SKM-1 (cell line): ENCODE results near the gene SWAP70.
"Not testable (repeated sequence)": the region's sequence is repeated elsewhere in the genome, so short reads cannot be mapped to it uniquely, and the experiment has no call there.

Source experiments
- DNase-seq: peaks from one replicate; lab custom pipeline; 2025; ENCODE audit not compliant: unreplicated experiment; lab: John Stamatoyannopoulos, UW

SWAP70 gene

GRCh38 chr11:9689721-9690120 lies 25.8 kb downstream of the SWAP70 start:
- DNase-seq: no peak

GRCh38 chr11:9691865-9692264 lies 28.0 kb downstream of the SWAP70 start:
- peak; percentile 68 for DNase-seq

DNA sequence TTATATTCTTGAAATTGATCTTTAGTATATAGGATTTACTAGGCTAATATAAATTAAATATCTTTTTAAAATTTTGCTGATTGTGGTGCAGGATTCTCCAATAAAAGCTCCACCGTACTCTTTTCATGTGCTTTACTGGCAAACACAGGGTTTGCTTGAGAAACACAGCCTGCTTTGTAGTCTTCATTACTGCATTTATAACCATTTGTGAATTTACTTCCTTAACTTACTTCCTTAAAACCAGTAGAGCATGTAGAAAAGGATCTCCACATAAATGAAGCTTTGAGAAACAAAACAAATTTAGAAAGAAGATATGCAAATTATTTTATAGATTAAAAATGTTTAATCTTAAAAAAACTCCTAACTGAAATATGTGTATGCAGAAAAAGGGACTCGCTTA lies 28.8 kb downstream of the SWAP70 start:
- peak; percentile 49 for DNase-seq

- no peak for DNase-seq
These were observed 30.1 kb downstream of the SWAP70 start for GRCh38 chr11:9693801-9694553.

DNA sequence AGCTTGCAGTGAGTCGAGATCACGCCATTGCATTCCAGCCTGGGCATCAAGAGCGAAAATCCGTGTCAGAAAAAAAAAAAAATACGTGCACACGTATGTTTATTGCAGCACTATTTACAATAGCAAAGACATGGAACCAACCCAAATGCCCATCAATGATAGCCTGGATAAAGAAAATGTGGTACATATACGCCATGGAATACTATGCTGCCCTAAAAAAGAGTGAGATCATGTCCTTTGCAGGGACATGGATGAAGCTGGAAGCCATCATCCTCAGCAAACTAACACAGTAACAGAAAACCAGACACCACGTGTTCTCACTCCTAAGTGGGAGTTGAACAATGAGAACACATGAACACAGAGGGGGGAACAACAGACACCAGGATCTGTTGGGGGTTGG lies 31.4 kb downstream of the SWAP70 start:
- not testable (repeated sequence) for DNase-seq

DNA sequence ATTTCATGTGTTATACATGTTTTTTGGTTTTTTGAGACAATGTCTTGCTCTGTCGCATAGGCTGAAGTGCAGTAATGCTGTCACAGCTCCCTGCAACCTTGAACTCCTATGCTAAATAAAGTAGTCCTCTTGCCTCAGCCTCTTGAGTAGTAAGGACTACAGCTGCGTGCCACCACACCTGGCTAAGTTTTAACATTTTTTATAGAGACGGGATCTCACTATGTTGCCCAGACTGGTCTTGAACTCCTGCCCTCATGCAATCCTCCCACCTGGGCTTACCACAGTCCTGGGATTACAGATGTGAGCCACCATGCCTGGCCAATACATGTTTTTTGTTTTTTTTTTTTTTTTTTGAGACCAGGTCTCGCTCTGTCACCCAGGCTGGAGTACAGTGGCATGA lies 33.9 kb downstream of the SWAP70 start:
- DNase-seq: no peak

GRCh38 chr11:9700105-9700801 lies 36.4 kb downstream of the SWAP70 start:
- no peak for DNase-seq

- no peak for DNase-seq
These were observed 37.9 kb downstream of the SWAP70 start for GRCh38 chr11:9701799-9702198.

GRCh38 chr11:9703280-9703679 lies 39.4 kb downstream of the SWAP70 start:
- DNase-seq: no peak

DNA sequence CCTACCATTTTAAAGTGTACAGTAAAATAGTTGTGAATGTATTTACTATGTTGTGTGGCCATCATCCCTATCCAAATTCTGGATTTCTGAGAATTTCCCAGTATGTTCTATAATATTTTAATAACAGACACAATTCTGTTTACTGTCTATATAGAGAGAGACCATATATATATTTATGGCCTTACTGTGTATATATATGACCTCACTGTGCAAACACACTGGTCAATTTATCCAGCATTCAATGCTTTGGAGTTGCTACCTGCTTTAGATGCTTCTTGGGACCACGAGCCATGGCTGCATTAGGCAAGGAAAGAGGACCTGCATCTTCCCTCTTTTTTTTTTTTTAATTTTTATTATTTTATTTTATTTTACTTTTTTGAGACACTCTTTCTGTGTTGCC lies 40.2 kb downstream of the SWAP70 start:
- DNase-seq: no peak

DNA sequence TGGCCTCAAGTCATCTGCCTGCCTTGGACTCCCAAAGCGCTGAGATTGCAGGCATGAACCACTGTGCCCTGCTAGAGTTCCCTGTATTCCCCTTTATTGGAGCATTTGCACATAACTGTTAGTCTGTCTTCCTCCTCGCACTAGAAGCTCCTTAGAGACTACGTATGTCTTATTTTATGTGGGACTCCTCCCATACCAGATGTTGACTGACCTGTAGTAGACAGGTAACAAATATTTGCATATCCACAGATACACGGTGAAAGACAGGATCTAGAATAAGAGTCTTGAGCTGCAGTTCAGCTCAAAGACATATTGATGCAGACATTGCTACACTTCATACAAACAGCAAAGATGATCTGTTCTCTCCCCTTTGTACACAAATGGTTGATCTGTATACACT lies 40.7 kb downstream of the SWAP70 start:
- no peak for DNase-seq

GRCh38 chr11:9705361-9705760 lies 41.5 kb downstream of the SWAP70 start:
- not testable (repeated sequence) for DNase-seq

DNA sequence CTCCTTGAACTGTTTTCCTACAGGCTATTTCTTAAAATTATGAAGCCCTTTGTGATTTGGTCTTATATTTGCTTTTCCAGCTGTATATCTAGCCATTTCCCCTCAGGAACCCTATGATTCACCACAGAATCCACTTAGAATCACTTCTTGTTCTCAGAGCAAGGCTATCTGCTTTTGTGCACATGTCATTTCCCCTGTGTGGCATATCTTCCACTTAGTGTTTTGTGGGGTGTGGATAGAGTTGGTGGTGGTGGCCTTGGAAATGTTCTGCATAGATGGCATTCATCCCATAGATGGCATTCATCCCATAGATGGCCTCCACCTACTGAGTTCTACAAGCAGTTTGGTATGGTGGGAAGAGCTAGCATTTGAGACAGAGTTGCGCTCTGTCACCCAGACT lies 44.7 kb downstream of the SWAP70 start:
- DNase-seq: no peak

DNA sequence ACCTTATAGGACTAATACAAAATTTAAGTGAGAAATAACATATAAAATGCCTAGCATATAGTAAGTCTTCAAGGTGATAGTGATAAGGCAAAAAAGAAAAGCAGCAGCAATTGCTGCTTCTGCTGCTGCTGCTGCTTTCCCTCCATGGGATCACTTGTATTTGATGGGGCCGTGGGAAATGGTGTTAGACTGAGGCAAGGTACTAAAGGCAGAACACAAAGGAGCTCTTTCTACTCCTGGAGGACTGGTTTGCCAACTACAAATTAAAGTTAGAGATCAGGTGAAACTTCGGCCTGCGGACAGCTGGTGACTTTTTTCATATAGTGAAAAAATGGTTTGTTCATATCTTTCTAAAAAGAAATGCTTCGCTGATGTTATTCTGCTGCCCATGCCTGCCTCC lies 46.3 kb downstream of the SWAP70 start:
- no peak for DNase-seq

GRCh38 chr11:9710852-9711251 lies 47.0 kb downstream of the SWAP70 start:
- DNase-seq: no peak

GRCh38 chr11:9711454-9712307 lies 47.8 kb downstream of the SWAP70 start:
- no peak for DNase-seq

- DNase-seq: no peak
These were observed 50.5 kb downstream of the SWAP70 start for GRCh38 chr11:9714272-9714940.

- peak; percentile 97 for DNase-seq
These were observed 52.6 kb downstream of the SWAP70 start for GRCh38 chr11:9716275-9717039.

GRCh38 chr11:9717040-9717357 lies 53.1 kb downstream of the SWAP70 start:
- no peak for DNase-seq

DNA sequence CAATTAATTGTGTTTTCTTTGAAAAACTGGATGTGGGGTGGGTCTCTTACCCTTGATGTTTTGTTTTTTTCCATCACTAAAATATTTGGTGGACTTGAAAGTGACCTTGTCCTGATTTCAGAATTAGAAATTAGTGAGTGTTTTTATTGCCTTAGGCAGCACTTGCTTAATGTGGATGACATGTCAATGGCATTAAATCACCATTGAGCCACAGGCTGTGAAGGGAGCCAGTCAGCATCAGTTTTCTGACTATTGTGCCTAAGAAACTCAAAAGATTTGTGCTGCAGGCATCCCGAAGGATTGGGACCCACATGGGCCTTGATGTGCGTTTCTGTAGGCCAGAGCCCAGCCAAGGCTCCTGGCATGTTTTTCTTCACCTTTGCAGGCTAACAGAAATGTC lies 53.8 kb downstream of the SWAP70 start:
- DNase-seq: no peak

DNA sequence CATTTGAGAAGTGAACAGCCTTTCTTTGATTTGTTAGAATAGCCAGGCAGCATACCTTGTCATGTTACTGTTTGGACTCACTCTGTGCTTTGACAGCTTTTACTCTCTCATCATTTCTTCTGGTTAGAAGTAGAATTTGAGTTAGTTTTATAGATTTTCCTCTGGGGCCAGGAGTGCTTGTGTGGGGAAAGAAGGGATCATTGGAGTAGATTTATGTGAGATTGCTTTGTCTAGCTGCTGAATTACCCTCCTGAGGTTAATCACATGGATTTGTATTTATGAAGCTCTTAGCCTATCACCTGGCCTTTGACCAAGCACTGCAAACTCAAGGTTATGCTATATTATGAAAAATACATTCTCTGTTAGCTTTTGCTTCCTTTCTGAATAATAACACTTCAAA lies 54.3 kb downstream of the SWAP70 start:
- no peak for DNase-seq
